GM19043 (cell line): ENCODE measurements around the gene SESN2.
"Not testable (repeated sequence)": the region's sequence is repeated elsewhere in the genome, so short reads cannot be mapped to it uniquely, and the experiment has no call there.

Experiments used
- ATAC-seq: cut with Tn5 transposase; IDR thresholded peaks from one replicate; pipeline ENCODE4 v1.9.1; 2021; ENCODE audit warnings: low read depth; ENCODE audit not compliant: unreplicated experiment

SESN2 gene

GRCh38 chr1:28326515-28326914 is 67.2 kb downstream of the SESN2 start:
- no peak for ATAC-seq

- ATAC-seq: no peak
Measured at GRCh38 chr1:28326984-28327383, 67.7 kb downstream of the SESN2 start.

GRCh38 chr1:28327431-28327830 is 68.1 kb downstream of the SESN2 start:
- not testable (repeated sequence) for ATAC-seq

- no peak for ATAC-seq
Measured at GRCh38 chr1:28328228-28328648, 68.9 kb downstream of the SESN2 start.

GRCh38 chr1:28329395-28330153 is 70.3 kb downstream of the SESN2 start:
- ATAC-seq: no peak
